Gastrocnemius medialis (tissue), 4 donors: ENCODE measurements around the gene ENOSF1. TPM values are rescaled to one million over a fixed set of nuclear protein-coding genes. Genes with fewer than 3 reads are reported as not detected.

Source experiments
- ATAC-seq, 2 donors: fragments of 150-250 bp; one replicate each; pipeline ENCODE4 v1.9.1; 2016
- DNase-seq, 2 donors: peaks; one replicate each; pipeline ENCODE4 v3.0.0-alpha.2; 2019
- H3K27ac ChIP-seq, 4 donors: fragments of 200-600 bp; sonication (generic); 1 replicate in 1 of 4; 2 replicates in 3 of 4; pipeline ENCODE4 v1.5.1; 2016 to 2018; ENCODE audit warnings: mild to moderate bottlenecking in 2 of 4, moderate library complexity in 1 of 4
- H3K27me3 ChIP-seq, 3 donors: fragments of 200-600 bp; sonication (generic) in 2 of 3; 1 replicate in 1 of 3; 2 replicates in 2 of 3; pipeline versions ENCODE4 v1.5.1 to v1.6.0; 2016 to 2019; ENCODE audit warnings: mild to moderate bottlenecking in 1 of 3, moderate library complexity in 1 of 3
- H3K36me3 ChIP-seq, 2 donors: fragments of 200-600 bp; sonication (generic) in 1 of 2; one replicate each; pipeline ENCODE4 v1.5.1; 2017 to 2018
- H3K4me1 ChIP-seq, 2 donors: fragments of 200-600 bp; sonication (generic) in 1 of 2; one replicate each; pipeline ENCODE4 v1.5.1; 2016 to 2017; ENCODE audit warnings: mild to moderate bottlenecking in 2 of 2
- H3K4me3 ChIP-seq, 4 donors: fragments of 200-600 bp; sonication (generic) in 3 of 4; 1 replicate in 1 of 4; 2 replicates in 3 of 4; pipeline ENCODE4 v1.5.1; 2016 to 2019; ENCODE audit warnings: mild to moderate bottlenecking in 2 of 4
- H3K9me3 ChIP-seq, 3 donors: fragments of 200-600 bp; sonication (generic) in 2 of 3; 1 replicate in 1 of 3; 2 replicates in 2 of 3; pipeline ENCODE4 v1.5.1; 2016 to 2019
- CTCF ChIP-seq, 5 experiments: fragments of 450-650 bp in 3 of 5; fragments of 200-600 bp in 2 of 5; sonication (generic) in 2 of 5; IDR thresholded peaks in 4 of 5; conservative IDR thresholded peaks in 1 of 5; 1 replicate in 4 of 5; 2 replicates in 1 of 5; pipeline ENCODE4 v1.5.1; 2016 to 2019; ENCODE audit warnings: antibody characterized with exemption in 5 of 5, mild to moderate bottlenecking in 3 of 5, moderate library complexity in 3 of 5
- POLR2A ChIP-seq, 2 donors: fragments of 450-650 bp; IDR thresholded peaks; one replicate each; pipeline ENCODE4 v1.6.1; 2017; ENCODE audit warnings: antibody characterized with exemption in 2 of 2, mild to moderate bottlenecking in 2 of 2, moderate library complexity in 2 of 2
- in situ Hi-C, 4 donors: fragments of 200-750 bp; cut with MboI; loops; one replicate each; pipeline versions ENCODE4 v1.15.0 to v1.8.0; 2017; ENCODE audit warnings: low sequenced_read_pairs in 4 of 4
- intact Hi-C: fragments of 100-400 bp; cut with DNase I; formaldehyde crosslinking; loops from one replicate; pipeline ENCODE4 v1.15.1; 2023; ENCODE audit warnings: low total_unique reads
- total RNA-seq, 4 donors: library from RNA; depleted of rRNA; stranded (reverse); fragments of >200 nt; gene quantifications; one replicate each; pipeline versions ENCODE4 v1.1.0 to v1.2.3, GENCODE V29; 2016

ENOSF1 gene
- total RNA-seq, 4 donors from 2014 or later, result 6.0 to 16.1 (median 10.3) TPM

GRCh38 chr18:658001-658946 is 54.2 kb downstream of the ENOSF1 start:
- DNase-seq (peak; percentile 14 to 29), ATAC-seq (peak in 1 of 2 donors; percentile 30)
- Histone ChIP-seq H3K27me3 (peaks cover 22 to 54% (median 51%) of the 10 kb centered on the region in 3 donors), H3K4me1 (no peaks in the 10 kb centered on the region), H3K9me3 (no peaks in the 10 kb centered on the region), H3K27ac (no peak overlapping the region), H3K36me3 (no peaks in the 10 kb centered on the region), H3K4me3 (peak overlapping the region; percentile 59 to 70 (median 64))
- intact Hi-C loops, result no loop called here
- in situ Hi-C loops, result no loop called here
- TF ChIP-seq POLR2A (IDR thresholded peaks at IDR 0.05) (no peak), CTCF (IDR thresholded peaks at IDR 0.05 in 4 of 5, conservative IDR thresholded peaks at IDR 0.05 in 1 of 5) (no peak)

GRCh38 chr18:657311-658000 is 55.0 kb downstream of the ENOSF1 start, which contains the start of gene TYMS:
Gene TYMS (plus strand): TSS chr18:657653. CDS start chr18:657743, 90 bp downstream.
- intact Hi-C loops (no loop called here), in situ Hi-C loops (no loop called here)
- Histone ChIP-seq H3K4me3 (peak within 1 kb of the TSS; percentile 59 to 70 (median 64)), H3K9me3 (no peaks in the 10 kb centered on the region), H3K27ac (no peak within 1 kb of the TSS), H3K4me1 (no peaks in the 10 kb centered on the region), H3K27me3 (peaks cover 28 to 61% (median 54%) of the 10 kb centered on the region in 3 donors), H3K36me3 (no peaks in the 10 kb centered on the region)
- ATAC-seq, result no peak
- DNase-seq, result no peak
- TF ChIP-seq POLR2A (IDR thresholded peaks at IDR 0.05) (no peak), CTCF (IDR thresholded peaks at IDR 0.05 in 4 of 5, conservative IDR thresholded peaks at IDR 0.05 in 1 of 5) (no peak)

GRCh38 chr18:655445-655844 is 57.0 kb downstream of the ENOSF1 start:
- Histone ChIP-seq H3K4me1 (no peaks in the 10 kb centered on the region), H3K27ac (no peak overlapping the region), H3K4me3 (no peak overlapping the region), H3K27me3 (peaks cover 28 to 65% (median 61%) of the 10 kb centered on the region in 3 donors), H3K9me3 (no peaks in the 10 kb centered on the region), H3K36me3 (no peaks in the 10 kb centered on the region)
- ATAC-seq, result no peak
- in situ Hi-C loops, result no loop called here
- no peak for DNase-seq
- intact Hi-C loops, result no loop called here
- TF ChIP-seq CTCF (IDR thresholded peaks at IDR 0.05 in 4 of 5, conservative IDR thresholded peaks at IDR 0.05 in 1 of 5) (no peak), POLR2A (IDR thresholded peaks at IDR 0.05) (no peak)

- TF ChIP-seq POLR2A (IDR thresholded peaks at IDR 0.05), result no peak
- TF ChIP-seq CTCF (IDR thresholded peaks at IDR 0.05 in 4 of 5, conservative IDR thresholded peaks at IDR 0.05 in 1 of 5), result no peak
- no peak overlapping the region for H3K27ac ChIP-seq
- H3K27me3 ChIP-seq, result peaks cover 28 to 61% (median 57%) of the 10 kb centered on the region in 3 donors
- ATAC-seq (no peak), DNase-seq (no peak)
- intact Hi-C loops (no loop called here), in situ Hi-C loops (no loop called here)
- no peaks in the 10 kb centered on the region for H3K36me3 ChIP-seq
- H3K9me3 ChIP-seq, result no peaks in the 10 kb centered on the region
- H3K4me1 ChIP-seq, result no peaks in the 10 kb centered on the region
- no peak overlapping the region for H3K4me3 ChIP-seq
Measured at GRCh38 chr18:654601-655000, 57.8 kb downstream of the ENOSF1 start.
